GM21723 (cell line): ENCODE results near the gene DNAH1.

Experiments used
- ATAC-seq: cut with Tn5 transposase; IDR thresholded peaks from one replicate; pipeline ENCODE4 v1.9.1; 2021; ENCODE audit warnings: mild to moderate bottlenecking, moderate library complexity; ENCODE audit not compliant: unreplicated experiment

Gene DNAH1

GRCh38 chr3:52356126-52356525 lies 40.0 kb downstream of the DNAH1 start:
- ATAC-seq, result no peak

GRCh38 chr3:52357151-52358080 lies 41.3 kb downstream of the DNAH1 start:
- no peak for ATAC-seq

- no peak for ATAC-seq
Measured at GRCh38 chr3:52358362-52358940, 42.3 kb downstream of the DNAH1 start.

- no peak for ATAC-seq
Measured at GRCh38 chr3:52359116-52359855, 43.2 kb downstream of the DNAH1 start.

- no peak for ATAC-seq
Measured at GRCh38 chr3:52361011-52361410, 44.9 kb downstream of the DNAH1 start.

- ATAC-seq, result no peak
Measured at GRCh38 chr3:52361454-52361853, 45.3 kb downstream of the DNAH1 start.

DNA sequence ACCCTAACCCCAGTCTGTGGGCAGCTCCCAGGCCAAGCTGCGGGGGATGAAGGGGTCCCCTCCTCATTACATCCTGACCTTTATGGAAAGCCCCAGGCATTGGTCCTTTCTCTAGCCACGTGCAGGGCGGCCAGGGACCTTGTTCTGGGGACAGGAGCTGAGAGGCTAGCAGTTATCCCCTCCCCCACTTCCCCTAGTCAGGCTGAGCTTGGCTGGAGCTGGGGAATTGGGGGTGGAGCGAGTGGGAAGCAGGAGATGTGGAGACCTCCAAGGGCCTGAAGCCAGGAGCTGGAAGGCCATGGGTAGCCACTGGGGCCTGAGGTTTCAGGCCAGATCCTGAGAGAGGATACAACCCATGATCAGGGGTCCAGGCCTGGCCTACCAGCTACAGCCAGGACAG lies 45.8 kb downstream of the DNAH1 start:
- no peak for ATAC-seq

GRCh38 chr3:52364322-52365035 lies 48.4 kb downstream of the DNAH1 start:
- ATAC-seq, result no peak

- no peak for ATAC-seq
Measured at GRCh38 chr3:52366527-52366926, 50.4 kb downstream of the DNAH1 start.

- no peak for ATAC-seq
Measured at GRCh38 chr3:52367891-52368880, 52.1 kb downstream of the DNAH1 start.

DNA sequence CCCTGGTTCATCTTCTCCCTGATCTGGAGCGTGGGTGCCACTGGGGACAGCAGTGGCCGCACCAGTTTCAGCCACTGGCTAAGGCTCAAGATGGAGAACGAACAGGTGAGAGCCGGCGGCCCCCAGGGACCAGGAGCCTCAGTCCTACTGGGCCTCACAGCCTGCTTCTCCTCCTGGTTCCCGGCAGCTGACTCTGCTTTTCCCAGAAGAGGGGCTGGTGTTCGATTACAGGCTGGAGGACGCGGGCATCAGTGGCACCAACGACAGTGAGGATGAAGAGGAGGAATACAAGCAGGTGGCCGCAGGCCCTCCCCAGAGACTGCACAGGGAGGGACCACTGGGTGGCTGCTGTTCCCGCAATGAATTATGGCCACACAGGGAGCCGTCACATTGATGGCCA lies 54.4 kb downstream of the DNAH1 start:
- no peak for ATAC-seq

DNA sequence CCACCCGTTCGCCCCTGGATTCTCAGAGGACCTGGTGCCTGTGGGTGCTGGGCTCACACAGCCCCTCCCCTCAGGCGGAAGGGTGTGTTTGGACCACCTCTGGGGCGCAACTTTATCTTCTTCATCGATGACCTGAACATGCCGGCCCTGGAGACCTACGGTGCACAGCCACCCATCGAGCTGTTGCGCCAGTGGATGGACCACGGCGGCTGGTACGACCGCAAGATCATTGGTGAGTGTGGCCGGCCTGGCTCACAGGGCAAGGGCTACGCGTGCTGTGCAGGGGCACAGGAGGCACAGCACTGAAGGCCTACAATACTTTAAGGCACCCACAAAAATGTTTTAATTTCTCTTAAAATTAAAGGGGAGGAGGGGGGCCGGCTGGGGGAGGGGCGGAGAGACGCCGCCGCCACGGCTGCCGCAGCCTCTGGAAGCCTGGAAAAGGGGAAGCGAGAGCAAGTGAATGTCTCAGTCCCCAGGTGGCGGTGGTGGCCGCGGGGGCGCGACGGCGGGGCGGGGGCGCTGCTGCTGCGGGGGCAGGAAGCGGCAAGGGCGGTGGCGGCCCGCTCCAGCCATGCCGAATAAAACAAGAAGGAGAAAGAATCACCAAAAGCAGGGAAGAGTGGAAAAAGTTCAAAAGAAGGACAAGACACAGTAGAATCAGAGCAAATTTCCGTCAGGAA lies 56.8 kb downstream of the DNAH1 start:
- ATAC-seq, result no peak

GRCh38 chr3:52373676-52374075 lies 57.6 kb downstream of the DNAH1 start:
- ATAC-seq, result no peak

GRCh38 chr3:52374173-52374572 lies 58.1 kb downstream of the DNAH1 start:
- no peak for ATAC-seq

DNA sequence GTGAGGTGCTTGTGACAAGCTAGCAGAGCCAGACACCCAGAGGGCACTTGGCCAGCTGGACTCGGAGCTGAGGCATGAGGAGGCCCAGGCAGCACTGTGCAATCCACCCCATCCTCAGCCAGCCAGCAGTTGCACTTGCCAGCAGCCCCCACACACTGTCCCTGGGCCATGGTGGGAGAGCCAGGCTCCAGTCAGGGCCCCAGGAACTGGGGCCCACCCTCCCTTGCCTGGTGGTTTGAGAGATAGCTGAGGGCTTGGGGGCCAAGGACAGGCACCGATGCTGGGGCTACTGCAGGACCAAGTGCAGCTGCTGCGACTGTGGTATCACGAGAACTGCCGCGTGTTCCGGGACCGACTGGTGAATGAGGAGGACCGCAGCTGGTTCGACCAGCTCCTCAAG lies 63.5 kb downstream of the DNAH1 start:
- no peak for ATAC-seq

DNA sequence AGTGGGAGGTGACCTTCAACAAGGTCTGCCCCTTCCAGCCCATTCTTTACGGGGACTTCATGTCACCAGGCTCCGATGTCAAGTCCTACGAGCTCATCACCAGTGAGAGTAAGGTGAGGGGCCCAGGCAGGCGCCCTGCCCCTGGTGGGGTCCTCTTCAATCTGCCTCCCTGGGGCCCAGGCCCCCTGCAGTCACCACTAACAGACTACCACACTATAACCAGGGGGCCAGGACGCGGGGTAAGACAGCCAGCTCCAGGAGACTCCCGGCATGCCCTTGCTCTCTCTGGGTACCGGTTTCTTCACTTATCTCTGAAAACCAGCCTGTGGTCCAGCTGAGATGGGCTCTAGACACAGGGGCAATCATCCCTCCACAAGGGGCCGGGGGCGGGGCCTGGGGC lies 63.9 kb downstream of the DNAH1 start:
- ATAC-seq, result no peak

DNA sequence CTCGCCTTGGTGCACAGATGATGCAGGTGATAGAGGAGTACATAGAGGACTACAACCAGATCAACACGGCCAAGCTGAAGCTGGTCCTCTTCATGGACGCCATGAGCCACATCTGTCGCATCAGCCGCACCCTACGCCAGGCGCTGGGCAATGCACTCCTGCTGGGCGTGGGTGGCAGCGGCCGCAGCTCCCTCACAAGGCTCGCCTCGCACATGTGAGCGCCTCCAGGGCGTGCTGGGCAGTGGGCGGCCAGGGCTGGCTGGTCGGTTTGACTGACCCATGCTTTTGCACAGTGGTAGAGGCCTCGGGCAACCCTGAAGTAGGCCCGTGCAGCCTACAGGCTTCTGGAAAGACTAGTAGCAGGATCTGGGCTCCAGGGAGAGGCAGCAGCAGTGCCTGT lies 65.5 kb downstream of the DNAH1 start:
- no peak for ATAC-seq

DNA sequence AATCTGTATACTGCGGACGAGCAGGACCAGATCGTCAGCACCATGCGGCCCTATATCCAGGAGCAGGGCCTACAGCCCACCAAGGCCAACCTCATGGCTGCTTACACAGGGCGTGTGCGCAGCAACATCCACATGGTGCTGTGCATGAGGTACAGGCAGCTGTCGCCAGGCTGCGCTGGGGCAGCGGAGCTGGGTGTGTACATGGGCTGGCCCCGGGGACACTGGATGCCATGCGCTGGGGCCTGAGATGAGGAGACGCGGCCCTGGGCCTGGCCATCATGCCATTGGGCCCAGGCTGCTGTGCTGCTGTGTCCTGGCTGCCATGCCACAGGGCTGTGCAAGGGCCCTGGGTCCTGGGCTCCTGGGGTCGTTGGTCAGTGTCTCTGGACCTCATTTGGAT lies 67.3 kb downstream of the DNAH1 start:
- ATAC-seq, result no peak

DNA sequence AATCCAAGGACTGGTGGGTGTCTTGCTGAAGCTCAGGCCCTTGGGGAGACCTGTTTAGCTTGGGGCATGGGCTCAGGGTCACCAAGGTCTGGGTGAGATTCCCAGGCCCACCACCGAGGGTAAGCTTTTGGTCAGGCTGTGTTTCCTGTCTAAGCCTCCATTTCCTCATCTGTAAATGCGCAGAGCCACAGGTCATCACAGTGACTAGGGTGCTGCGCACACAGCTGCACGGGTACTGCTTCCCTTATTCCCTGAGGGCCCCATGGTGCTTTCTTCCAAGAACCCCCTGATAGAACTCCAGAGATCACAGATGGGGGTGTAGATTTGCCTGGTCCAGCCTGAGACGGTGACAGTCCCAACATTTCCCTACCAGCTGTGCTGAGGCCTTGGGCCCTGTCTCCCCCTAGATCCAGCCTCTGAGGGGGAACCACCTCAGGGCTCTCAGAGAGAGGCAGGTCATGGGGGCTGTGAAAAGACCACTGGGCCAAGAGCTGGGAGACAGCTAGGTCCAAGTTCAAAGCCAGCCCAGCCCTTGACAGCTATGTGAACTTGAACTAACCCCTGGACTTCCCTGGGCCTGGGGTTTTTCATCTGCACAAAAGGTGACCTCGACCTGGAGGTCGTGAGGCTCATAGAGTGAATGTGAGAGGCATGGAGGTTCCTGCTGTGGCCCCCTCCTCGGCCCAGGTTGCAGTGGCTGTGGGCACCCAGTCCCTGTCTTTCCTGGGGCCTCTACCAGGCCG lies 68.1 kb downstream of the DNAH1 start:
- ATAC-seq, result no peak
